GM21367 (cell line): ENCODE data around the gene PARP15.
"Not testable (repeated sequence)": the region's sequence is repeated elsewhere in the genome, so short reads cannot be mapped to it uniquely, and the experiment has no call there.

ENCODE experiments used
- ATAC-seq: cut with Tn5 transposase; IDR thresholded peaks from one replicate; pipeline ENCODE4 v1.9.1; 2021; ENCODE audit not compliant: unreplicated experiment

PARP15 gene

GRCh38 chr3:122615303-122615702 lies 37.9 kb downstream of the PARP15 start:
- no peak for ATAC-seq

GRCh38 chr3:122618614-122619013 lies 41.2 kb downstream of the PARP15 start:
- no peak for ATAC-seq

GRCh38 chr3:122619040-122619439 lies 41.6 kb downstream of the PARP15 start:
- no peak for ATAC-seq

GRCh38 chr3:122620399-122620798 lies 42.9 kb downstream of the PARP15 start:
- no peak for ATAC-seq

- ATAC-seq = no peak
Measured at GRCh38 chr3:122621112-122621511, 43.7 kb downstream of the PARP15 start.

GRCh38 chr3:122623031-122623829 lies 45.8 kb downstream of the PARP15 start:
- ATAC-seq = no peak

- no peak for ATAC-seq
Measured at GRCh38 chr3:122626515-122627180, 49.2 kb downstream of the PARP15 start.

- ATAC-seq = no peak
Measured at GRCh38 chr3:122627301-122627700, 49.9 kb downstream of the PARP15 start.

GRCh38 chr3:122628567-122628966 lies 51.1 kb downstream of the PARP15 start:
- no peak for ATAC-seq

- no peak for ATAC-seq
Measured at GRCh38 chr3:122629763-122630162, 52.3 kb downstream of the PARP15 start.

- ATAC-seq = no peak
Measured at GRCh38 chr3:122635789-122636188, 58.3 kb downstream of the PARP15 start.

- no peak for ATAC-seq
Measured at GRCh38 chr3:122636697-122637096, 59.2 kb downstream of the PARP15 start.

GRCh38 chr3:122640437-122640999 lies 63.1 kb downstream of the PARP15 start:
- ATAC-seq = no peak

- ATAC-seq = peak; percentile 72
Measured at GRCh38 chr3:122642935-122643334, 65.5 kb downstream of the PARP15 start.

GRCh38 chr3:122646146-122646988 lies 68.9 kb downstream of the PARP15 start:
- peak; percentile 55 for ATAC-seq

GRCh38 chr3:122651233-122651907 lies 73.9 kb downstream of the PARP15 start:
- ATAC-seq = not testable (repeated sequence)

- not testable (repeated sequence) for ATAC-seq
Measured at GRCh38 chr3:122651962-122652361, 74.5 kb downstream of the PARP15 start.

GRCh38 chr3:122658336-122658735 lies 80.9 kb downstream of the PARP15 start:
- not testable (repeated sequence) for ATAC-seq

- ATAC-seq = no peak
Measured at GRCh38 chr3:122660297-122660974, 83.0 kb downstream of the PARP15 start.

GRCh38 chr3:122661633-122662032 lies 84.2 kb downstream of the PARP15 start:
- no peak for ATAC-seq
